Inferior parietal cortex (tissue), 1 donor: ENCODE measurements around the gene RBM42.
"Not testable (repeated sequence)": the region's sequence is repeated elsewhere in the genome, so short reads cannot be mapped to it uniquely, and the experiment has no call there.

Experiments used
- DNase-seq: peaks from one replicate; pipeline ENCODE4 v3.0.0-alpha.2; 2016; ENCODE audit errors: extremely low spot score

The RBM42 gene

DNA sequence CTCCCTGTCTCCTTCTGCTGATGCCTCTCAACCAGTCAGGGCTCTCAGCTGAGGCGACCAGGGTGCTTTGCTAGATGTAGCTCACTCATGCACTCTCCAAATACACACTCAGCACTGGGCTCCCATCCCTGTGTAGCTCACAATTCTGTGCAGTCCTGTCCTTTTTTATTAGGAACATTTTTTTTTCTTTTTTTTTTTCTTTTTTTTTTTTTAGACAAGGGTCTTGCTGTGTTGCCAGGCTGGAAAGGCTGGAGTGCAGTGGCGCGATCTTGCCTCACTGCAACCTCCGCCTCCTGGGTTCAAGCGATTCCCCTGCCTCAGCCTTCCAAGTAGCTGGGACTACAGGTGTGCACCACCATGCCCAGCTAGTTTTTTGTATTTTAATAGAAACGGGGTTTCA lies 26.0 kb downstream of the RBM42 start:
- DNase-seq: not testable (repeated sequence)

DNA sequence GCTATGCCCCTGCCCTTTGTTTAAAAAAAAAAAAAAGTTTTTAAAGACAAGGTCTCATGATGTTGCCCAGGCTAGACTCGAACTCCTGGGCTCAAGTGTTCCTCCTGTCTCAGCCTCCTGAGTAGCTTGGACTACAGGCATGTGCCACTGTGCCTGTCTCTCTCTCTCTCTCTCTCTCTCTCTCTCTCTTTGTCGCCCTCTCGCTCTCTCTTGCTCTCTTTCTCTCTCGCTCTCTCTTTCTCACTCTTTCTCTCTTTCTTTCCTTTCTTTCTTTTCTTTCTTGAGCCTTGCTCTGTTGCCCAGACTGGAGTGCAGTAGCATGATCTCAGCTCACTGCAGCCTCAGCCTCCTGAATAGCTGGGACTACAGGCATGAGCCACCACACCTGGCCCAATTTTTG lies 26.8 kb downstream of the RBM42 start:
- no peak for DNase-seq

DNA sequence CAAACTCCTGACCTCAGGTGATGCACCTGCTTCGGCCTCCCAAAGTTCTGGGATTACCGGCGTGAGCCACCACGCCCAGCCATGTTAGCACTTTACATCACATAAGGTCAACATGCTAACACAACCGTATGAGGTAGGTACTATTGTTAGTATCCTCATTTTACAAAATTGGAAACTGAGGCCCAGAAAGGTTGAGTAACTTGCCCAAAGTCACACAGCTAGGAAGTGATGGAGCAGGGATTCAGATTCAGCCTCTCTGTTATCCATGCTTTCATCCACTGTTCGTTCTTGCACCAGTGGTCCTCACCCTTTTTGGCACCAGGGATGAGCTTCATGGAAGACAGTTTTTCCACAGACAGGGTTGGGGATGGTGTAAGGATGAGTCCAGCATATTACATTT lies 27.9 kb downstream of the RBM42 start:
- DNase-seq: no peak

DNA sequence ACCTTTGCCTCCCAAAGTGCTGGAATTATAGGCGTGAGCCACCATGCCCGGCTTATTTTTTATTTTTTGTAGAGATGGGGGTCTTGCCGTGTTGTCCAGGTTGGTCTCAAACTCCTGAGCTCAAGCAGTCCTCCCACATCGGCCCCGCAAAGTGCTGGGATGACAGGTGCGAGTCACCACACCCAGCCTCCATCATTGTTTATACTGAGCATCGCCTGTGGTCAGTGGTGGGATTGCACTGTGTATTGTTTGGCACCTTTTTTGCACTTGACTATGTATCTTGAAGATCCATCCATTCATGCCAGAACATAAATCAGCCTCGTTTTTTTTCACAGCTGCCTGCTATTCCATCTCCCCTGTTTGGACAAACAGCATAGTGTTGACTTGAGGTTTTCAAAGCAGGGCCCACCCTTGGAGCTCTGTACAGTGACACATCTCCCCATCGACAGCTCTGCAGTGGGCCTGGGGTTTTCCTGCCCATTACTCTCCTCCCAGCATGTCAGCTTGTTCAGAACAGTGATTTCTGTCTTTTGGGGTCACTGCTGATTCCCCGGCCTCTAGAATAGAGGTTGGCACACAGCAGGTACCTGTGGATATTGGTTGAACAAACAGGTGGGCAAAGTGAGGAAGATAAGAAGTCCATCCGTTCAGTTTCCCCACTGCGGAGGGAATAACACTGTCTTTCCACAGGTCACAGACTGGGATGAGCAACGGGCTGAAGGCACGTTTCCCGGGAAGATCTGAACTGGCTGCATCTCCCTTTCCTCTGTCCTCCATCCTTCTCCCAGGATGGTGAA lies 29.3 kb downstream of the RBM42 start:
- DNase-seq: no peak

DNA sequence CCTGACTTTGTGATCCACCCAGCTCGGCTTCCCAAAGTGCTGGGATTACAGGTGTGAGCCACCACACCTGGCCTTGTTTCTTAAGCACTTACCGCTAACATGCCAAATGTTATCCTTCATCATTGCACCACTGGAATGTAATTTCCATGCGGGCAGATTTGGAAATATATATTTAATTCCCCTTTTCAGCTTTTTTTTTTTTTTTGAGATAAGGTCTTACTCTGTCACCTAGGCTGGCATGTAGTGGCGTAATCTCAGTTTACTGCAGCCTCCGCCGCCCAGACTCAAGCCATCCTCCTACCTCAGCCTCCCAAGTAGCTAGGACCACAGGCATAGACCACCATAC lies 33.1 kb downstream of the RBM42 start:
- DNase-seq: no peak

DNA sequence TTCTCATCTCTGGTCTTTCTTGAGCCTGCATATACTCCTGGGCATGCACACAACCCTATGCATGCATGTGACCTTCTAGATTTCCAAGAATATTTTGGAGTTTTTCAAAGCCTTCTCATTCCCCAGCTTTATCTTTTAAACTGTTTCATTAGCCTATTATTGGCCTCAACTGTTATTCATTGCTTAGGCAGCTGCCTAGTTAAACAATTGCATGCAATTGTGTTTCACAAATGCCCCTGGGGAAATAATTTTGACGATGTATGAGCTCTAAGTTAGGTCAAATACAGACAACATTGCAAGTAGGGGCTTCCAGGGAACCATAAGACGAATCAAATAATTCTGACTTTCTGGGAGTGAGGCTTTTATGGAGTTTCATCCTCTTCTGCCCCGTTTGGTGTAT lies 35.1 kb downstream of the RBM42 start:
- DNase-seq: no peak

GRCh38 chr19:35665157-35665556 lies 36.3 kb downstream of the RBM42 start:
- DNase-seq: no peak

DNA sequence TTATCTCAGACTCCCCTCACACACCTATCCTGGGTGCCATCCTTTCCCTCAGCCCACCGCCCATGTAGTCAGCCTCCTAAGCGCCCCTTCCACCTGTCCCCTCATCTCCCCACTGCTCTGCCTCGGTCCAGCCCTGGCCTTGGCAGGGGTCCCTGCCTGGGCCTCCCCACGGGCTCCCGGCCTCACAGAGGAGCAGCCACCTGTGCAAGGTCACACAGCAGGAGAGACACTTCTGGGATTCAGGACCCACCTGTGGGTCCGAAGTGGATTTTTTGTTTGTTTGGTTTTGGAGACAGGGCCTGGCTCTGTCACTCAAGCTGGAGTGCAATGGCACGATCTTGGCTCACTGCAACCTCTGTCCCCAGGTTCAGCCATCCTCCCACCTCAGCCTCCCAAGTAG lies 36.8 kb downstream of the RBM42 start:
- DNase-seq: no peak

DNA sequence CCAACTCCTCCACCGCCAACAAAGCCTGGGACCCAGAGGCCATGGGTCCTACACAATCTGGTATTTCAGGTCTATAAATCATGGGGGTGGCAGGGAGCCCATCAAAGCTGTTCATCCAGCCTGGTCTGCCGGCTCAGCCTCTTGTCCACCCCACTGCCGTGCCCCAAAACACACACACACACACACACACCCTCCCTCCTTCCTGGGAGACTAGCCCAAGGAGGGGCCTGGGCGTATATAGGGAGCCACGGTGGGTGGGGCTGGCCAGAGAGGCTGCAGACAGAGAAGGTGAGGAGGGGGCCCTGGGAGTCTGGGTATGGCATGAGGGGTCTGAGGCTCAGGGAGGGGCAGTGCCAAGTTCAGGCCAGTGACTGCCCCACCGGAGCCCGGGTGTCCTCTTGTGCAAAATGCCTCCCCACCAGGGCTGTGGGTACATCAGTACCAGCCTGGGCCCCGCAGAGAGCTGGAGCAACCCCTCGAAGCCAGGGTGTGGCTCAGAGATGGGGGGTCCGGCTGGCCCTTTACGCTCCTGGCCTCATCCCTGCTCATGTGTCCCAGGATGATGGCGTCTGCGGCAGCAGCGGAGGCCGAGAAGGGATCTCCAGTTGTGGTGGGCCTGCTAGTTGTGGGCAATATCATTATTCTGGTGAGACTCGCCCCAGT lies 37.5 kb downstream of the RBM42 start, which contains the start of gene UPK1A:
UPK1A (plus strand) TSS at position 267 of the 663 bp plus-strand sequence; CDS start at position 563, 296 bp downstream.
- DNase-seq: no peak

GRCh38 chr19:35669566-35669965 lies 40.7 kb downstream of the RBM42 start:
- DNase-seq: no peak

GRCh38 chr19:35669974-35670373 lies 41.1 kb downstream of the RBM42 start:
- no peak for DNase-seq

- no peak for DNase-seq
Observed at GRCh38 chr19:35670686-35671085, 41.9 kb downstream of the RBM42 start.

DNA sequence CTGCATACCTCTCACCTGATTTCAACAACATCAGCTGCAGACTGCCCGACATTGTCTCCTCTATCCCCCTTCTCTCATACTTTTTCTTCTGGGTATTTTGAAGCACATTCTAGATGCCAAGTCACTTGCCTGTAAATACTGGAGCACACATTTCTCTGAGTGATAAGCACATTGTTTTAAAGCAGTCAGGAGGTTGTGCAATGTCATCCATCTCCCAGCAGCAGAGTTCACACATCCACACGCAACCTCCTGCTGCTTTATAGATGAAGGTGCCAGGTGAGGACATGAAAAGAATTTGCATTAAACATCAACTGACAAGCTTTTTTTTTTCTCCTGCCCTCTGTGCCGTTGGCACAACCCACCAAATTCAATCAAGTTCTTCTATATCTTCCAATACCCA lies 43.0 kb downstream of the RBM42 start:
- no peak for DNase-seq

DNA sequence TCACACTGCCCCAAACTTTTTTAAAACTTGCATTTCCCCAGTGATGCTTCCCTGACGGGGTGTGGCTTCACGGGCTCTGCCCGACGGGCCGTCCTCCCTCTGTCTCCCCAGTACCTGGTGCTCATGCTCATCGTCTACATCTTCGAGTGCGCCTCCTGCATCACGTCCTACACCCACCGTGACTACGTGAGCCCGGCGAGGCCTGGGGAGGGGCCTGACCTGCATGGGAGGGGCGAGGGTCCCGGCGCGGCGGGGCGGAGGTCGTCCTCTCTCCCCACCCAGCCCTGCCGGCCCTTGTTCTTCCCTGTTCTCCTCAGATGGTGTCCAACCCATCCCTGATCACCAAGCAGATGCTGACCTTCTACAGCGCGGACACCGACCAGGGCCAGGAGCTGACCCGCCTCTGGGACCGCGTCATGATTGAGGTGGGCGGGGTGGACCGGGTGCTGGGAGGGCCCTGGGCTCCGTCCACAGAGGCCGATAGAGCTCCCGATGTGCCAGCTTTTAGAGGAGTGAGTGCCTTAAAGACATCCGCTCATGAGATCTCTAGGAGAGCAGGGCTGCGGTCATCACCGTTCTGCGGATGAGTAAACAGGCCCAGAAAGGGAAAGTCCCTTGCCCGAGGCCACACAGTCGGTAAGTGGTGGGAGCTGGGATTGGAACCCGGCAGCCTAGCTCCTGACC lies 44.4 kb downstream of the RBM42 start:
- DNase-seq: no peak

GRCh38 chr19:35675589-35676140 lies 46.8 kb downstream of the RBM42 start:
- DNase-seq: no peak
